Stomach (tissue), 4 donors: Measurements from ENCODE around the gene COQ9.

ENCODE experiments used
- EP300 ChIP-seq: sonication (generic); formaldehyde crosslinking; IDR thresholded peaks from one replicate; pipeline ENCODE4 v1.6.1; 2017; ENCODE audit warnings: antibody characterized with exemption
- POLR2A ChIP-seq, 4 donors: fragments of 450-650 bp; IDR thresholded peaks; one replicate each; pipeline ENCODE4 v1.6.1; 2016; ENCODE audit warnings: antibody characterized with exemption in 4 of 4, control low read depth in 2 of 4, mild to moderate bottlenecking in 1 of 4, moderate library complexity in 1 of 4
- TF ChIP-seq, protein P1 (sequence below), 7 experiments: fragments of 450-650 bp in 4 of 7; fragments of 200-600 bp in 3 of 7; sonication (generic) in 3 of 7; IDR thresholded peaks; one replicate each; pipeline ENCODE4 v1.5.1; 2016 to 2019; ENCODE audit warnings: antibody characterized with exemption in 7 of 7, control low read depth in 2 of 7, mild to moderate bottlenecking in 1 of 7

DNA sequence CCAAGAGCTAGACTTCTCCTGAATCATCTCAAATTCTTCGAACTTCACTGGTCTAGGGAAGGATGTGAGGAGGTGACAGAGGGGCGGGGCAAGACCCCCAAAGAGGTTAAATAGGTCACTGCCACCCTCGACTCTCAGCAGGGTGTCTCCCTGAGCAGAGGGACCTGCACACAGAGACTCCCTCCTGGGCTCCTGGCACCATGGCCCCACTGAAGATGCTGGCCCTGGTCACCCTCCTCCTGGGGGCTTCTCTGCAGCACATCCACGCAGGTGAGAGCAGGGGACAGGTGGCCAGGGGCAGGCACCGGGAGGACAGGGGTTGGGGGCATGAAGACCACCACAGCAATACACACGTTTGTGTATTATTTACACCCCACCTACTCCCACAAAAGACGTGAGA lies 33.5 kb upstream of the COQ9 start:
- TF ChIP-seq POLR2A (IDR thresholded peaks at IDR 0.05) = no peak
- TF ChIP-seq, protein P1, sequence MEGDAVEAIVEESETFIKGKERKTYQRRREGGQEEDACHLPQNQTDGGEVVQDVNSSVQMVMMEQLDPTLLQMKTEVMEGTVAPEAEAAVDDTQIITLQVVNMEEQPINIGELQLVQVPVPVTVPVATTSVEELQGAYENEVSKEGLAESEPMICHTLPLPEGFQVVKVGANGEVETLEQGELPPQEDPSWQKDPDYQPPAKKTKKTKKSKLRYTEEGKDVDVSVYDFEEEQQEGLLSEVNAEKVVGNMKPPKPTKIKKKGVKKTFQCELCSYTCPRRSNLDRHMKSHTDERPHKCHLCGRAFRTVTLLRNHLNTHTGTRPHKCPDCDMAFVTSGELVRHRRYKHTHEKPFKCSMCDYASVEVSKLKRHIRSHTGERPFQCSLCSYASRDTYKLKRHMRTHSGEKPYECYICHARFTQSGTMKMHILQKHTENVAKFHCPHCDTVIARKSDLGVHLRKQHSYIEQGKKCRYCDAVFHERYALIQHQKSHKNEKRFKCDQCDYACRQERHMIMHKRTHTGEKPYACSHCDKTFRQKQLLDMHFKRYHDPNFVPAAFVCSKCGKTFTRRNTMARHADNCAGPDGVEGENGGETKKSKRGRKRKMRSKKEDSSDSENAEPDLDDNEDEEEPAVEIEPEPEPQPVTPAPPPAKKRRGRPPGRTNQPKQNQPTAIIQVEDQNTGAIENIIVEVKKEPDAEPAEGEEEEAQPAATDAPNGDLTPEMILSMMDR (IDR thresholded peaks at IDR 0.05) = no peak
- TF ChIP-seq EP300 = no peak
